Activated T-cell treated with anti-CD3 and anti-CD28 coated beads, Interleukin-2, amount 50 U/mL, for 24 hours (primary cell): ENCODE measurements around the gene NINJ1.

ENCODE experiments used
- DNase-seq: peaks from one replicate; pipeline ENCODE4 v3.0.0-alpha.2; 2020
- H3K27ac Mint-ChIP-seq: 2 replicates; pipeline ENCODE4 v1.8.0; 2020; ENCODE audit warnings: mild to moderate bottlenecking, mixed read lengths
- H3K27me3 Mint-ChIP-seq: 2 replicates; pipeline ENCODE4 v1.8.0; 2020; ENCODE audit warnings: mixed read lengths
- H3K36me3 Mint-ChIP-seq: 2 replicates; pipeline ENCODE4 v1.8.0; 2020; ENCODE audit warnings: low read depth, mixed read lengths
- H3K4me1 Mint-ChIP-seq: 2 replicates; pipeline ENCODE4 v1.8.0; 2020; ENCODE audit warnings: low read depth, mixed read lengths
- H3K4me3 Mint-ChIP-seq: 2 replicates; pipeline ENCODE4 v1.8.0; 2020; ENCODE audit warnings: mild to moderate bottlenecking, moderate library complexity, mixed read lengths
- H3K9me3 Mint-ChIP-seq: 2 replicates; pipeline ENCODE4 v1.8.0; 2020; ENCODE audit warnings: mixed read lengths

Gene NINJ1

GRCh38 chr9:93131599-93132286 lies 2.3 kb downstream of the NINJ1 start:
- Mint-ChIP-seq H3K36me3 (peaks cover 39% of the 10 kb centered on the region), H3K27me3 (no peaks in the 10 kb centered on the region), H3K27ac (peak overlapping the region; percentile 92), H3K9me3 (no peaks in the 10 kb centered on the region), H3K4me3 (peak overlapping the region; percentile 93), H3K4me1 (peaks cover 76% of the 10 kb centered on the region)
- no peak for DNase-seq

- H3K4me3 Mint-ChIP-seq, result peak overlapping the region; percentile 93
- H3K36me3 Mint-ChIP-seq, result peaks cover 44% of the 10 kb centered on the region
- peak overlapping the region; percentile 92 for H3K27ac Mint-ChIP-seq
Measured at GRCh38 chr9:93130861-93131481, 3.1 kb downstream of the NINJ1 start.

GRCh38 chr9:93129691-93130500 lies 4.2 kb downstream of the NINJ1 start:
- Mint-ChIP-seq H3K36me3 (peaks cover 55% of the 10 kb centered on the region), H3K4me1 (peaks cover 80% of the 10 kb centered on the region), H3K27ac (peak overlapping the region; percentile 92), H3K9me3 (no peaks in the 10 kb centered on the region), H3K4me3 (no peak overlapping the region), H3K27me3 (no peaks in the 10 kb centered on the region)
- no peak for DNase-seq

More at GRCh38 chr9:93130861-93131481, 3.1 kb downstream of the NINJ1 start:
- DNase-seq, result no peak
- H3K9me3 Mint-ChIP-seq, result no peaks in the 10 kb centered on the region
- H3K27me3 Mint-ChIP-seq, result no peaks in the 10 kb centered on the region
- H3K4me1 Mint-ChIP-seq, result peaks cover 79% of the 10 kb centered on the region

- H3K4me1 Mint-ChIP-seq, result peaks cover 79% of the 10 kb centered on the region
- DNase-seq, result no peak
- no peak overlapping the region for H3K4me3 Mint-ChIP-seq
- no peaks in the 10 kb centered on the region for H3K9me3 Mint-ChIP-seq
- H3K27ac Mint-ChIP-seq, result no peak overlapping the region
- H3K36me3 Mint-ChIP-seq, result peaks cover 61% of the 10 kb centered on the region
- H3K27me3 Mint-ChIP-seq, result no peaks in the 10 kb centered on the region
Measured at GRCh38 chr9:93129286-93129685, 4.8 kb downstream of the NINJ1 start.

DNA sequence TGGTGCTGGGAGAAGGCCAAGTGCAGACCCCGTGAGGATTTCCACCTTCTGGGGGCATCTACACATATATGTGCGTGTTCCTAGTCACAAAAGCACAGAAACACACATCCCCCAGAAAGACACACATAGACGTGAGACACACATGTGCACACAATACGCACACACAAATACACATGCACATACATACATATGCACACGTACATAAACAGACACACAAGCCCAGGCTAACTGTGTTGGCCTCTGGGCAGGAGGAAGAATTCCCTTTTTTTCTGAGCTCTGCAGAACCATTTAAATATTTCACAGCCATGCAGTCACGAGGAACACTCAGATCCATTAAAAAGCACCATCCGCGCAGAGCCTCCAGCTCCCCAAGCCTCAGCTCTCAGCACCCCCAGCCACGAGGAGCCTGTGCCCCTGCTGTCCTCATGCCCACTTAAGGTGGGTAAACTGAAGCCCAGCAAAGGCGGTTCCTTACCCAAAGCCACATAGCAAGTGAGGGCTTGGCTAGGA lies 5.3 kb downstream of the NINJ1 start:
- Mint-ChIP-seq H3K36me3 (peaks cover 66% of the 10 kb centered on the region), H3K4me3 (no peak overlapping the region), H3K9me3 (no peaks in the 10 kb centered on the region), H3K4me1 (peaks cover 79% of the 10 kb centered on the region), H3K27me3 (no peaks in the 10 kb centered on the region), H3K27ac (peak overlapping the region; percentile 90)
- DNase-seq, result no peak

DNA sequence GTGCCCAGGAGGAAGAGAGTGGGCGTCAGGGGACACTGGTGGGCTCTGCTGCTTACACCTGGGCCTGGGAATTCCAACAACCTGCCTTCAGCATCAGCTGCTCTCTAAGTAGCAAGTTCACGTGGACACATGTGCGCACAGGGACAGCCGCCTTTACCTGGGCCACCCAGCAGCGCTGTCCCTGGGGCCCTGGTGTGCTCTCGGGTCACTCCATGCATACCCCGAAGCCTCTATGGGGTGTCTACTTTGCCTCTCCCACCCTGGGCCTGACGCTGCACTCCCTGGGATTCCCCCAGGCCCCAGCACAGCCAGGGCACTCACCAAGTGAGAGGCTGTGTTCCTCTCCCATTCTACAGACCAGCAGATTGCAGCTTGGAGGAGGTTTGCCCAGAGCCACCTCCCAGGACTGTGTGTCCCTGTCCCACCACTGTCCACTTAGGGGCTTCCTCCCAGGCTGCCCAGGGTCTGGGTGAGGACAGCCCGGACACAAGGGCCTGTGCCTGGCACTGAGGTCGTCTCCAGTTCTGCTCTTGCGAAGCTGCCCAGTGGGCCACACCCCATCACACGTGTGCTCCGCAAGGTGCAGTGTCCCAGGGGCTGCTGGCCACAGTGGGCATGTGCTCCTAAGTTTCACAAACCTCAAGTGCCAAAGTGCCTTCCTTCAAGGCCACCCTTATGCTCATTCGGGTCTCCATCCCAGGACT lies 5.9 kb downstream of the NINJ1 start:
- peak overlapping the region; percentile 90 for H3K27ac Mint-ChIP-seq
- no peaks in the 10 kb centered on the region for H3K9me3 Mint-ChIP-seq
- no peak overlapping the region for H3K4me3 Mint-ChIP-seq
- peaks cover 77% of the 10 kb centered on the region for H3K4me1 Mint-ChIP-seq
- no peak for DNase-seq
- H3K27me3 Mint-ChIP-seq, result no peaks in the 10 kb centered on the region
- H3K36me3 Mint-ChIP-seq, result peaks cover 67% of the 10 kb centered on the region

DNA sequence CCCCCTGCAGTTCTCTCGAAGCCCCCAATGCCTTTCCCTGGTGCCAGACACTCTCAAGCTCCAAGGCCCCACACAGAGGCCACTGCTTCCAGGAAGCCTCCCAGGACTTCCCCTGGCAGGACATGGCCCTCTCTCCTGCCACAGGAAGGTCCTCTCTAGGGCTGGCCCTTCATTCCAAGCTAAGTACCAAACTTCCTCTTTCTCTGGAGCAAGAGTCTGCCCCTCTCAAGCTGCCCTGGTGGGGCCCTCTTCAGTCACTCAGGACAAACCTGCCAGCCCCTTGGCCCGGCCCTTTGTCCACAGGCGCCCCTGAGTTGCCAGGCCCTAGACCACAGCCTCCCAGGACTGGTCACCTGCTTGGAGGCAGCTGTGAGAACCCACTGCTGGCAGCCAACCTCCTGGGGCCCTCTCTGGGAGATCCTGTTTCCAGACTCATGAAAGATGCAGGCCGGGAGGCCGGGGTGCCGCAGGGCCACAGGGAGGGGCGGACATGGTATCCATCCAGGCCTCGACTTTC lies 6.6 kb downstream of the NINJ1 start:
- Mint-ChIP-seq H3K9me3 (no peaks in the 10 kb centered on the region), H3K27me3 (no peaks in the 10 kb centered on the region), H3K27ac (peak overlapping the region; percentile 90), H3K4me1 (peaks cover 70% of the 10 kb centered on the region), H3K4me3 (peak overlapping the region; percentile 23), H3K36me3 (peaks cover 68% of the 10 kb centered on the region)
- DNase-seq, result no peak

- Mint-ChIP-seq H3K36me3 (peaks cover 69% of the 10 kb centered on the region), H3K27ac (peak overlapping the region; percentile 90), H3K4me3 (peak overlapping the region; percentile 23), H3K9me3 (no peaks in the 10 kb centered on the region), H3K4me1 (peaks cover 64% of the 10 kb centered on the region), H3K27me3 (no peaks in the 10 kb centered on the region)
- DNase-seq, result no peak
Measured at GRCh38 chr9:93126825-93127368, 7.2 kb downstream of the NINJ1 start.

- no peak for DNase-seq
- peaks cover 72% of the 10 kb centered on the region for H3K36me3 Mint-ChIP-seq
- H3K4me1 Mint-ChIP-seq, result peaks cover 58% of the 10 kb centered on the region
- no peak overlapping the region for H3K4me3 Mint-ChIP-seq
- H3K9me3 Mint-ChIP-seq, result no peaks in the 10 kb centered on the region
- peak overlapping the region; percentile 90 for H3K27ac Mint-ChIP-seq
- H3K27me3 Mint-ChIP-seq, result no peaks in the 10 kb centered on the region
Measured at GRCh38 chr9:93126151-93126781, 7.8 kb downstream of the NINJ1 start.

- Mint-ChIP-seq H3K4me3 (no peak overlapping the region), H3K27me3 (no peaks in the 10 kb centered on the region), H3K36me3 (peaks cover 69% of the 10 kb centered on the region), H3K4me1 (peaks cover 50% of the 10 kb centered on the region), H3K27ac (peak overlapping the region; percentile 90), H3K9me3 (no peaks in the 10 kb centered on the region)
- no peak for DNase-seq
Measured at GRCh38 chr9:93125331-93125894, 8.6 kb downstream of the NINJ1 start.

- peaks cover 51% of the 10 kb centered on the region for H3K4me1 Mint-ChIP-seq
- no peak overlapping the region for H3K4me3 Mint-ChIP-seq
- H3K27ac Mint-ChIP-seq, result no peak overlapping the region
- H3K36me3 Mint-ChIP-seq, result peaks cover 73% of the 10 kb centered on the region
- H3K27me3 Mint-ChIP-seq, result no peaks in the 10 kb centered on the region
- no peaks in the 10 kb centered on the region for H3K9me3 Mint-ChIP-seq
- no peak for DNase-seq
Measured at GRCh38 chr9:93124793-93125192, 9.3 kb downstream of the NINJ1 start.

GRCh38 chr9:93123561-93124283 lies 10.3 kb downstream of the NINJ1 start:
- peaks cover 73% of the 10 kb centered on the region for H3K36me3 Mint-ChIP-seq
- H3K4me3 Mint-ChIP-seq, result no peak overlapping the region

More at GRCh38 chr9:93123561-93124283, 10.3 kb downstream of the NINJ1 start:
- Mint-ChIP-seq H3K9me3 (no peaks in the 10 kb centered on the region), H3K27ac (peak overlapping the region; percentile 29), H3K27me3 (no peaks in the 10 kb centered on the region), H3K4me1 (peaks cover 51% of the 10 kb centered on the region)
- DNase-seq, result no peak
